ENCODE results near the gene FXYD6.
A peak's percentile ranks its signal among the peaks of the same experiment; 100 is the strongest.

FXYD6 gene

DNA sequence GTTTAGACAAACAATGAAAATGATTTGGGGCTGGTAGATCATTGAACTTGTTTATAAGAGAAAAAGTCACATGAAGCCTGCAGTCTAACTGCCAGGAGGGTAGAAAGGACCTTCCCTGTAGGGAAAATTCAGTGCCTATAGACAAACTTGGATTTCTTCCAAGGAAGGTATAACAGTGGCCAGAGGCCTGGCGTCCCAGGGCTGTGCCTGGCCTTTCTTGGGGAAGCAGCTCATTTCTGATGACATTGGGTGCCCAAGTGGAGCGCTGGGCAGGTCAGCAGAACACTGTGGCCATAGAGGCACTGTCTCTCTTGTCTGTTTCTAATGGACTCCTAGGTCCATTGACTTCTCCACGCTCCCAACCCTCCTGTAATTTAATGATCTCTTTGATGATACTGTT lies 6.6 kb upstream of the FXYD6 start:
- DNase-seq, result no peak

DNA sequence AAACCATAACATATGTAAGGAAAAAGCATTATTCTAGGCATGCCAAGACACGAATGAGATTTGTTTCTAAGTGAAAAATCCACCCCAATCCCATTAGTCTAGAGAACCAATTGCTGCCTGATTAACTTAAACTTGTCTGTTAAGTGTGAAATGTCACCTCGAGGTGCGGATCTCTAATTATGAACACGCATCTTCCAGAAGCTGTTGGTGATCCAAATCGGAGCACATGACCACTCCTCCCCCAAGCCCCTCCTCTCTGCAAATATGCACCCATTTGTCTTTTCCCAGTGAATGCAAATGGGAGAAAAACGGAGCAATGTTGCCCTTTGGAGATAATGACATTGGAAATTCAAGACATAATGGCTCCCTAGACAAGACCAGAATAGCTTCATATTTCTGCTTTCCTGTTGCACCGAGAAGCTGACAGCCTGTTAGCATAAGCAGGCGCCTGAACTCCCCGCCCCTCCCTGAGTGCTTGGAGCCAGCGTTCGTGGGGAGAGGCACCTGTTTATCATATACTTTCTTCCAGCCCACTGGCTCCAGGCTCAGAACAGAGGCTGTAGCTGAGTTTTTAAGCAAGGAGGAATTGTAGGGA lies 6.0 kb upstream of the FXYD6 start:
- DNase-seq, result no peak

DNA sequence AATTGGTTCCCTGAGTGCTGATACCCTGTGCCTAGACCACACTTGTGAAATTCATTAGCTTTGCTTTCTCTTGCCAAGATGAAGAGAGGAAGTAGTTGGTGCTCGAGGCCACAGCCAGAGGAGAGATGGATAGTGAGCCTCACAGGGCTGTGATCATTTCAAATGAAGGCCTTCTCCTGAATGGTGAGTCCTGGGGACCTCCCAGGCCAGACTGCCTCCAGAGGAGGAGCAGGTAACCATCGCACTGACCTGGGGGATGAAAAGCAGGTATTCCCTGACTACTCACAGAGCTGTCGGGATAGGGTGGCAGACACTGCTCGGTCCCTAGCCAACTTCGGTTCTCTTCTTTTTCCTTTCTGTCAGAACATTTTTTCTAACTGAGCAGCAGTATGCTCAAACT lies 4.8 kb upstream of the FXYD6 start:
- no peak for DNase-seq

DNA sequence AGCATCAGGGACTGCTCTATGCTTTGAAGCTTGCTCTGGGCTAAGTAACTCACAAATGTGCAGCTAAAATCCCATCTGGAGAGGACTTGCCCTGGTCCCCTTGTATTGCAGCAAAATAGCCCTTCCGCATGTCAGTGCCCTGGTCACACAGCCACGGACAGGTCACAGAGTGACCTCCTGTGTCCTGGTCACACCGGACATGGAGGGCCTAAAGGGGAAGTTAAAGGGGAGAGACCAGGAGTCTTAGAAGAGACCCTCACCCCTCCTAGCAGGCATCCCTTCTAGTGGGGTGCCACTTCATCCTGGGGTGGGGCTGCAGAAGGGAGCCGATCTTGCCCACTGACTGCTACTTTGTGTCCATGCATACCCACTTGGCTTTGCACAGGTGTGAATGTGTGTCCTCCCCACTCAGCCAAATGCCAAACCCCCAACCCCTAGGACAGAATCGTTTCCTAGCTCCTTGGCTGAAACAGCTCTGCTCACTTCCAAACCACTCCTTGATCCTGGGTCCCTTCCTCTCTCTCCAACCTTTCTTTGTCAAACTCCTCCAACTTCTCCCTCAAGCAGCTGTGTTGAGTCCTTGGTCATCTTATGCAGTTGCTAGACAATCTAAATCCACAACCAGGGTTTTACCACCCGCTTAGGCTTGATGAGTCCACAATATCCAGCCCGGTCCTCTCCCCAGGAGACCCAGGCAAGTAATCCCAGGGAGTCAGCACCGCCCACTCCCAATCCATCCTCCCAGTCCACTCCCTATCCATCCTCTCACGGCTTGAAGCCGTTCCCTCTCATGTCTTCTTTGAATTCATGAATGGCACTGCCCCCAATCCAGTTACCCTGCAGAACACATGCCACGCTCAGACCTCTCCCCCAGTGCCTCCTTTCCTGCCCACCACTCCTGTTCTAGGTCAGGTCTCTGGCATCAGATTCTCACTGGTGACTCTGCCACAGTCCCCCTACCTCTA lies 3.3 kb upstream of the FXYD6 start:
- DNase-seq, result no peak

DNA sequence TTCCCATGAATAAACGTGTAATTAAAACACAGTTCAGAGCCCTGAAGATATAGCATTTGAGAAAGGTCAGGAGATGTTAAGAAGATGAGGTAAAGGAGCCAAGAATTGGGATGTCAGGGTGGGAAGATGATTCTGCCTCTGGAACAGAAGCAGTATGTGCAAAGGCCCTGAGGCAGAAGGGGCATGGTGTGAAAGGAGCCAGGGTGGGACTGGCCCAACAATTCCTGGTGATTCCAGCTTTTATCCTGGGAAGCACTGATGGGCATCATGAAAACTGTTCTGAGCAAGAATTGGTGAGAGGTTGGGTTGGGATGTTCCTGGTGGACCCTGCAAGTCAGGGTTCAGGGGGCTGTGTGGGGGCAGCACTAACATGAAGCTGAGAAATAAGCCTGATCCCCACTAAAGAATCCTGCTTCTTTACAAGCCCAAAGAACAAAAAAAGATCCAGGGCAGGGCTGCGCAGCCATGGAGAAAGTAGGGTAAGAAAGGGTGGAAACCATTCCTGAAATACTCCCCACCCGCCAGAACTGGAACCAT lies 2.5 kb upstream of the FXYD6 start:
- no peak for DNase-seq

DNA sequence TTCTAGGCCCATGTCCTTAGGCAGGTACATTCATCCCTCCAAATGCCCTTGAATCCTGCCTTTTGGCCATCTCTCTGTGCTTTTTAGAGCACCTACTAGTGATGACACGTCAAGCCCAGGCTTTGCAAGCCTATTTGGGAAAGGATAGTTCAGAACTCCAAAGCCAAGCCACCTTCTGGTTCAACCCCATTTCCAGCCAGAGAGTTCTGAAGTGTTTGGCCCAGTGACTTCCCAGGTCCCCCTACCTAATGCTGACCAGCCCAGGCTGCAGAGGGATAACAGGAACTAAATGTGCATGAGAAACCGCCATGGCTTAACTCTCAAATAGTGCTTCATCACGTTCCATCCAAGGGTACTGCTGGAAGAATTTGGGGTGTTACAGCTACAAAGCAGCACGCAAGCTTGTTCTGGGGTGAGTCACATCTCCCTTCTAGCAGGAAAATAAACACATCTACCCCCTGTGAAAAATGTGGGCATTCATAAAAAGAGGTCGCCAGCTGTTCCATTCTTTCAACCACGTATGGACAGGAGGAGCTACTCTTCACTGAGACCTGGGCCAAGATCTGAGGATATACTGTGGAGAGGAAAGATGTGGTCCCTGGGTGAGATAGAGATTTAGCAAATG lies 2.0 kb upstream of the FXYD6 start:
- DNase-seq, result no peak

DNA sequence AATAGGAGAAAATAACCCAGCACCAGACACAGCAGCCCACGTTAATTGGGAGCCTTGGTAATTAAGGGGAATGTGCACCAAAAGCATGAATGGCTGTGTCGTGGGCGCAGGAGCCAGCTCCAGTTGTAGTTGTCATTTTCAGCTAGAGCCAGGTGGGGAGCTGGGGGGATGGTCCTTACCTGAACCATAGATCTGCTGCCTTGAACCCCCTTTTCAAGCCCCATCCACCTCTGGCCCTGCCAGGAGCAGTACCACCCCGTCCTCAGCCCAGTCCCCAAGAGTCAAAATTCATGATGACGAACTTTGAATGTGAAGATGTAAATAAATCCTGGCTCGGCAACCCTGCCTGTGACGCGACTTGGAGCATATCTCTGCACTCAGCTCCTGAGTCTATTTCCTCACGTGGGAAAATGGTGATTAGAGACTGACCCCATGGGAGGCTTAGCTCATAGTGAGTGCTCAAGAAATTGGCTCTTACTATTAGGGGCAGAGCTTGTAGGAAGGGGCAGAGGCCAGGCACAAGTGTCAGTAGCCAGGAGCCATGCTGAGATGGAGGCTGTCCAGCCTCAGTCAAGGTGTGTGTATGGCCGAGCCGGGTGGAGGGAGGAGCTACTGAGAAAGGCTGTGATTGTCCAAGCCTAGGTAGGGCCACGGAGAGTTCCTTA lies 794 bp upstream of the FXYD6 start:
- DNase-seq, result no peak

DNA sequence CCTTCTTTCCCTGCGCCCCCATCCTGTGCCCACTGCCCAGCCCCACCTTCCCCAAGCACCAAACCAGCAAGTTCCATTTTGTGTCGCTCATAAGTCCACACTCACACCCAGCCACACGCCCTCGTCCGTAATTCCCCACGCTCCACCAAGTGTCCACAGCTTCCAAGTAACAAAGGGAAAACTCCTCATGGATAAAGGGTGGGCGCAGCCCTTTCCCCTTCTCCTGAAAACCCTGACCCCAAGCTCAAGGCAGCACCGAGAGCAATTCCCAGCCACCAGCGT lies 458 bp downstream of the FXYD6 start:
- DNase-seq, result no peak

DNA sequence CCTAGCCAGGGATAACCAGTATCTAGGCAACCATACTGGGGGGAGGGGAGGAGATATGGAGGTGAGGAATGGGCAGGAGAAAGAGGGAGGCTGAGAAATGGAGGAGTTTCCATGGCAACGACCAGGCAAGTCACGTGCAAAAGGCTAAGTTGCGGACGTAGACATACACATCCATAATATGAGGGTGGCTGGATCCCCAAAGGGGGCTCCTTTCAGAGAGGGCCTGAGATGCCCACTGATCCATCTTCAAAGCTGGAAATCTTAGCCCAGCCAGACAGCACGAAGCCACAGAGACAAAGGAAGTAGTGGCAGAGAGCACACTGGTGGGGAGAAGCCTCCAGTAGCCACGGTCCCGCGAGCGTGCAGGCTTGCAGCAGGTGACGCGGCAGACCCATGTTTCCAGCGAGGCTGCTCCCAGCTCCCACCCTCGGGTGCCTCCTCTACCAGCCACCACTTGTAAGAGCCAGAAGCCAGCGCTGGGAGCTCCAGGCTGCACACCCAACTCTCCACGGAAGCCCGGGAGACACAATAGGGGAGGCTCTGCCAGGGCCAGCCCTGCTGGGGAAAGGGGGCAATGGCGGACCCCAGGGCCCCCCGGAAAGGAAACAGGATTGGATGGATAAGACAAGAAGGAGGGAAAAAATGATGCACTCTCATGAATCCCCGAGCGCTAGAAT lies 938 bp downstream of the FXYD6 start:
- DNase-seq, result peak; percentile 47

DNA sequence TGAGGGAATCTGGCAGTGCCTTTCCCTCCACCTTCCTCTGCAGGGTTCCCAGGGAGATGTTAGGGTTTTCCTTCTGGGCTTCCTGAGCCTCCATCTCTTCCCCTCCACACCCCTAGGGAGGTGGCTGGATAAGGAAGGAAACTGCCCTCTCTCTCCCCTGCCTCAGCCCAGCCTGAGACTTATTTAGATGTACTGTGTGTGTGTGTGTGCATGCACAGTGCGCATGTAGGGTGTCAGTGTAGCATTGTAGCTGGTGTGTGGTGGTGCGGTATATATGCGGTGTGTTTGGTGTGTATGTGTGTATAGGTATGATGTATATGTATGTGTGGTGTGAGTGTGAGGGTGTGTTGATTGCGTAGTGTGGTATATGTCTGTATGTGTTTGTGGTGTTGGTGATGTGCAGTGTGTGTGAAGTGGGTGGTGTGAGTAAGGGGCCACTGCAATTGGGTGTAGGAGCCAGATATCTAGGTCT lies 1.5 kb downstream of the FXYD6 start:
- no peak for DNase-seq

DNA sequence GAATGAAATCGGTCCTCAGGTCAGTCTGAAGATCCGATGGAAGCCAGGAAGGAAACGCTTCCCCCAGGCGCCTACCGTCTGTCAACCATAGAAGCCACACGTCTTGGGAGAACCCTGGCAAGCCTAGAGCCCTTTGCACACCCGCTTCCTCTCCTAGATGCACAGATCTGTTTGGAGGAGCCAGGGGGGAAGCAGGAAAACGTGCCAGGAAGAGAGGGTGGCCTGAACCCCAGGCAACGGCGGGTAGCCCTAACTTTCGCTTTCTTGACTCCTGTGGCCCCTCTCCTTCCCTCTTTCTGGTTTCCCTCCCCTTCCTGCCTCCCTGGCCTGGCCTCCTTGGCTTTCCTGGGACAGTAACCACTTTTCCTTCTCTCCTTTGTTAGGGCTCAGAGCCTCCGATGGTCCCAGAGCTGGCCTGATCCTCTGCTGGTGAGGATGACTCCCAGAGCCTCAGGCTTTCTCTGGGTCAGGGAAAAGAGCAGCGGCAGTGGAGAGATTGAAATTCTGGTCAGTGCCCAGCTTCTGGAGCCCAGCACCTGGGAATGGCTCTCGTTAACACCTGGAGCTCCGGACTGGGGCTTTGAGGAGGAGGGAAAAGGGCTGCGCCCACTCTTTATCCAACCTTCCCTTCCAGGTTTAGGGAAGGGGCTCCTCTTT lies 2.1 kb downstream of the FXYD6 start:
- no peak for DNase-seq

DNA sequence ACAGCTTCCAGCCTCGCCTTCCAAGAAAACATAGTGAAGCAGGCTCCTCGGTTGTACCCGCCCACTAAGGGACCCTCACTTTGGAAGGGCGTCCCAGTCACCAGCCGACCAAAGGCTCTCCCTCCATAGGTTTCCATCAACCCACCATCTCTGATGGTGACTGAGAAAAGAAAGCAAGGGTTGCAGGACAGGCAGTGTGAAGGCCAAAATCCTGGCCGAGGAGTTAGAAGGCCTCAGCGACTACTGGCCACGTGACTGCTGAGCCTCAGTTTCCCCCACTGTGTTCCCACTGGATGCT lies 2.7 kb downstream of the FXYD6 start:
- no peak for DNase-seq

DNA sequence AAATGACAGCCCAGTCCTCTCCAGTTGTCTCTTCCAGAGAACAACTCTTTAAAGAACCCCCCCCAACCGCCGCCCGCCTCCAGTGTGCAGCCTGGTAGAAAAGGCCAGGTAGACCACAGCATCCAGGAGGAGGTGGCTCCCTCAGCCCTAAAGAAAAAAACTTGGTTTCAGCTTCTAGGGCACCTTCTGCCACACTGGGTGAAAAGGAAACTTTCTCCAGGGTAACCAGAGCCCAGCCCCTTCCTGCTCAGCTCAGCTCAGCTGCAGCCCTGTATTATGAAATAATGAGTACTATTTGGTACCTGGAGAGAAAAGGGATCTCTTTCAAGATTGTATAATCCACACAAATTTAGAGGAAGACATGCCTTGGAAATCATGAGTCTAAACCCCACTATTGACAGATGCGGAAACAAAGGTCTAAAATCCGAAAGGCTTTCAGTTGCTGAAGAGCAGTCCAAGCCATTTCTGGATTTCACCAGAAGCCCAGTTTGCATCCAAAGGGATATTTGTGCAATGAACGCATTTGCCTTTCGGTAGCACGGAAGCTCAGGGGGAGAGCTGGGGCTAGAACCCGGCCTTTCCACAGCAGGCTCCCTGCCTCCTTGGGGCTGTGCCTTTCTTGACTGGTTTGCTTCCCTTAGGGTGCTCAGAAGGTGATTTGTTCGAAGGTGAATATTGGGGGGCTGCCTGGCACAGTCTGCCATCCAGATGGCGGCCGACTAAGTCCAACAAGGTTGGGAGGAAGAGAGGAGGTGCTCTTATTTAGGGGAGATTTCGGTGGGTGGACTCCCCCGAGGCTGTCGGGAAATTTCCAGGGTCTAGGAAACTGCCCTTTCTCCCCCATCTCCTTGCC lies 3.3 kb downstream of the FXYD6 start:
- DNase-seq, result no peak

DNA sequence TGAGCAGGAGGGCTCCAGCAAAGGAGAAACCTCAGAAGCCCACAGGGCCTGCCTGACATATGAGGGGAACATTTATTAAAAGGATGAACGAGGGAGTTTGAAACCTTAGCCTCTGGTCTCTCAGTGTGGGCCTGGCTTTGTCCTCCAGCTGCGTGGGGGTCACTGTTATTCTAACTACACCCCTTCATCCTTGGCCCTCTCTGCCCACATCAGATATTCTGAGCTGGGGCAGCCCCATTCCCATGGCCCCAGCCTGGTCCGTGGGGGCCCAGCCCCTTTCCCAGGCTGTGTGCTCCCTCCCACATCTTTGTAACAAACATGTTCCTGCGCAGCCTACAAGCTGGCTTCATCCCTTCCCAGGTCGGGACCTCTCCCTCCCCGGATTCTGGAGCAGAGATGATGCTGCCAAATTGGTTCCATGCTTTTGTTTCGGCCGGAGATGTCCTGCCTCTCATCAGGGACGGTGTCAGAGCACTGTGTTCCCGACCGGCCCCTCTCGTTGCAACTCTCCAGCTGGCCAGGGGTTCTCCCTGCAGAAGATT lies 4.0 kb downstream of the FXYD6 start:
- no peak for DNase-seq

DNA sequence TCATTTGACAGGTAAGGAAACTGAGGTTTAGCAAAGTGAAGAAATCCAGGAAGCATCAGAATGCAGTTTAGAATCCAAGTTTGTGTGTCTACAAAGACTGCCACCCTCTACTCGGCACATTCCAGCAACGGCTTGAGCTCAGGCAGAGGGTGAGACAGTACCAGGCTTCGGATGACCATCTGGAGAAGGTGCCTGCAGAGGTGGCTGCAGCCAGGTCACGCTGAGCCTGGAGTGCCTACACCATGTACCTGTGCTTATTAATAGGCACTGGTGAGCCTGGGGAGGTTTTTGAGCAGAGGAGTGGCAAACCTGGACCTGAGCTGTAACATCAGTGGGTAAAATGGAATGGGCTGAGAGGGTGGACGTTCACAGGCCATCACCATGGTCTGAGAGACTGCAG lies 4.7 kb downstream of the FXYD6 start:
- no peak for DNase-seq

DNA sequence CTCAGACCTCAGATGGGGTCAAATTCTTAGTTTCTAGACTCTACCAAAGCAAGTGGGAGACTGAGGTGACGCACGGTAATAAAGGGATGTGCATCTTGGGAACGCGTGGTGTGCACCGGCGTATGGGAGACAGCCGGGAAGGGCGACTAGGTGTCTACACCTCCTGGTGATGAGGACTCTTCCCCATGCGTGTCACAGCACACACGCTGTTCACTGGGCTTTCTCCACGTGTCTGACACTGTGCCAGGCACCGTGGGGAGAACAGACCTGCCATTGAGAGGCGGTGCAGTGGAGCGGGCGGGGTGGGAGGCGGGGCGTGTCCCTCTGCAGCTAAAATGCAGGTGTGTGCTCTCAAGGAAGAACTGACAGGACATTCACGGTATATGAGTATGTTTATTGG lies 5.3 kb downstream of the FXYD6 start:
- no peak for DNase-seq

DNA sequence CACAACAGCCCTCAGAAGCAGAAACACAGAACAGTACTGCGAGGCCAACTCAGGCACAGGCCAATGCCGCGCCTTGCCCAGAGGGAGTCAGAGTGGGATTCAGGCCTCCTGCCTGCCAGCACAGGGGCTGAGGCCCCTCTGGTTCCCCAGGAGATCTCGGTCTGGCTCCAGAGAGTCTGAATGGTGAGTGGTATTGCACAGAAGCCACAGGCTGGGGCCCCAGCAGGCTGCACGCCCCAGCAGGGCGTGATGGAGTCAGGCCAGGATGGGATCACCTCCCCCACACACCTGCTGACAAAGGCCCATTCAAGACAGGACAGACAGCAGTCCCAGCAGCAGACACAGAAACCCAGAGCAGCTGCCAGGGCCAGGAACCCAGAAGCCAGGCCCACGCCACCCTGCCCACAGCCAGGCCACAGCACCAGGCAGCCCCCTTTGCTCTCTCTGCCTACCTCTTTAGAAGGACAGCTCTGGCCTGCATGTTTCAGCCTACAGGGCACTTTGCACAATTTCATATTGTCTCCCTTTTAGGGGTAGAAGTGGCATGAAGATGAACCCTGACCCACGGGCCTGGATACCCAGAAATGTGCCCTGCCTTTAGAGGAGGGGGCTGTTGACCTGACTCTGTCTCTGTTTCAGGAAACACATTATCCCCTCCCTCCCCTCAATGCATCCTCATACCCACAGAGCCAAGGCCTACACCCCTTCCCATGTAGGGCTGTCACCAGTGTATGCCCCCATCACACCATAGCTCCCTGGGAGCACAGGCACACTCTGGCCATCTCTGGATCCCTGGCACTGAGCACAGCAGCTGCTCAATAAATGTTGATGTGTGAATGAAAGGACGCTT lies 6.1 kb downstream of the FXYD6 start:
- no peak for DNase-seq

DNA sequence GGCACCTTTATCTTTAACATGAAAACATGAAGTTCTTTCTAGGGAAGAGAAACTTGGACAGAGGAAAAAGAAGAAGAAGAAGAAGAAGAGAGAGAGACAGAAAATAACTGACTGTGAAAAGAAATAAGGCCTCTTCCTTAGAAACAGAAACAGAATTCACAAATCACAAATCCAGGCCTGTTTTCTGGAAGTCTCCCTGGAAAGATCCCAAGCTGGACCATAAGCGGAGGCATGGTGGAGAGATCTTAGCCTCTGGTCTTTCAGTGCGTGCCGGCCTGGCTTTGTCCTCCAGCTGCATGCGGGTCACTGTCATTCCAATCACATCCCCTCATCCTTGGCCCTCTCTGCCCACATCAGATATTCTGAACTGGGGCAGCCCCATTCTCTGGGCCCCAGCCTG lies 6.9 kb downstream of the FXYD6 start:
- DNase-seq, result no peak

DNA sequence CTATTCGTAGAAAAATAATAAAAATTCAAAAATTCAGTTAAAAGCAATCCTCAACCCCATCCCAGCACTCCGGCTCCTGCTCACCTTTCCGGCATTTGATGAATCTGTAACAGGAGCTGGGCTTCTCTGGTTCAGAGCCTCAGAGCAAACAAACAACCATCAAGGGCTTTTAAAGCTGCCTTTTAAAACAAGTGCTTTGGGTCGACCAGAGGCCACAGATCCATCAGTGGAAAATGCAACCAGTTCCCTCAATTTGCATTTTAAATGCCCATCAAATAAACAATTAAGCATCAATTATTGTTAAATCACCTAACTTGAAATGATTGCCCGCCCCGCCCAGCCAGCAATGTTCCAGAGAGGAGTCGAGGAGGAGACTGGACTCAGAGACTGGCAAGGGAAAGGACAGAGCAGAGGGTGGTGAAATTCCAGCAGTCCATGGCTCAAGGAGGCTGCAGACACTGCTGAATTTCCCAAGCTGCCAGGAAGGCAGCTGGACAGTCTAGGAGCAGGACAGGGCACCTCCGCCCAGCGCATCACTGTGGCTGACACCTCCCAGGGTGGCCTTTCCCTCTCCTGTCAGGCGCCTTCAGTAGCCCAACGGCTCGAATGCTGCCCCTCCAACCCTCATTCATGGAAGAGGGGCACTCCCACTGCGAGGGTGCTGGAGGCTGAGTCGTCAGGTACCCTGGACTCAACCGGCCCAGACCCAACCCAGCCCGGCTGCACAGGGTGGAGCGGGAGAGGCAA lies 7.5 kb downstream of the FXYD6 start:
- no peak for DNase-seq
